GM21576 (cell line): ENCODE data around the gene NTSR2.

ENCODE experiments used
- ATAC-seq: cut with Tn5 transposase; IDR thresholded peaks from one replicate; pipeline ENCODE4 v1.9.1; 2021; ENCODE audit warnings: mild to moderate bottlenecking, moderate library complexity; ENCODE audit not compliant: unreplicated experiment

Gene NTSR2

DNA sequence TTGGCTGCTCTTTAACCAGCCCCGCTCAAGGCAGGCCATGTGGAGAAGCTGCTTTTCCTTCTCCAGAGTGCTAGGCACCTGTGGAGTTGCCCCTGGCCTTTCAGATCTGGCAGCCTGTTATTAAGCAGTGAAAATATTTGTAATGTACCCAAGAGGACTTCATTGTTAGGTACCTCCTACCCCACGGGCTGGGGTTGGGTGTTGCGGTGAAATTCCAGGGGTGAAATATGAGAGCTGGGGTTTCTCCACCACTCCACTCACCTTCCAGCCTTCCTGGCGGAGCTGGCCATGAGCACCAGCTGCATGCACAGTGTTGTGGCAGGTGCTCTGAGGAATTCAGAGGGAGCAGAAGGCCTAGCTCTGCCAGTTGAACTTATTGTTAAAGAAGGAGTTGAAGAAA, 39.1 kb downstream of the NTSR2 start:
- ATAC-seq: no peak

DNA sequence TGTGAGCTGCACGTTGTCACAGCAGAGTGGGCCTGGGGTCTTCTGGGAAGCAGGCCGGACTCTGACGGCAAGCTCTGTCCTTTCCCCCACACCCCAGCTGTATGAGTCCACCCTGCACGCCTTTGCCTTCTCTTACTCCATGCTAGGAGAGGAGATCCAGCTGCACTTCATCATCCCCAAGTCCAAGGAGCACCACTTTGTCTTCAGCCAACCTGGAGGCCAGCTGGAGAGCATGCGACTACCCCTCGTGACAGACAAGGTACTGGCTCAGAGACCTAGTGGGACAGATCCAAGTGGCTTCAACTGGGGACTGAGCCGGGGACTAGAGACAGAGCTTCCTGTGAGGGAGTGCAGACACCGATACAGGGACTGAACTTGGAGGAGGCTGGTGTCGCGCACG, 40.1 kb downstream of the NTSR2 start:
- no peak for ATAC-seq

DNA sequence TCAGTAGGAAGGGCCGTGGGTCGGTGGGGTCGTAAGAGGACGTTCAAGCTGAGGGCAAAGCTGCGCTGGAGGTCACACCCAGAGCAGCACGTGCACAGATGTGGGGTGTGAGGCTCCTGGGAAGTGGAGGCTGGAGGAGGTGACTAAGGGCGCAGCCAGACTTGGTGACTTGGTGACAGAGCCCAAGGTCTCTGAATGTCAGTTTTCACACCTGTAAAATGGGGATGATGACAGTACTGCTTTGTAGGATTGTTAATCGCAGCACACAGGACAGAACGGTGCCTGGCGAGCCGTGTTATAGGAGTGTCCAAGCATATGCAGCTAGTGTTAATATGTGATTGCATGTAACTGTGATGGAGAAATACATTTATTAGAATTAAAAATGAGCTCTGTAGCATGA, 40.8 kb downstream of the NTSR2 start:
- no peak for ATAC-seq

DNA sequence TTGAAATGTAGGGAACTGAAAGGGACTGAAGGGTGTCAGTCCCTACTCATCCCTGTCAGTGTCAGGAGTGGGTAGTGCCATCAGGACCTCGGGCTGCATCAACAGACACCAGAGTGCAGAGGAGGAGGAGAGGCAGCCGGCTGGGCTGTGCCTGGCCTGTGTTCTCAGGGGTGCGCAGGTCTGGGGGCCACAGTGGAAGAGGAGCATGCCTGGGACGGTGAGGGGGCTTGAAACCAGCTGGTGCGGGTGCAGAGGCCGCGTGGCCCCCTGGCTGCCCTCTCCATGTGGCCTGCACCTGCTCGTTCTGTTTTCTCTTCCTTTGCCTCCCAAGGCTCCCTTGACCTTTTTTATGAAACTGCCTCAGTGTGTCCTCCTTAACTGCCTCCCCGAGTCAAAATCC, 41.3 kb downstream of the NTSR2 start:
- no peak for ATAC-seq

DNA sequence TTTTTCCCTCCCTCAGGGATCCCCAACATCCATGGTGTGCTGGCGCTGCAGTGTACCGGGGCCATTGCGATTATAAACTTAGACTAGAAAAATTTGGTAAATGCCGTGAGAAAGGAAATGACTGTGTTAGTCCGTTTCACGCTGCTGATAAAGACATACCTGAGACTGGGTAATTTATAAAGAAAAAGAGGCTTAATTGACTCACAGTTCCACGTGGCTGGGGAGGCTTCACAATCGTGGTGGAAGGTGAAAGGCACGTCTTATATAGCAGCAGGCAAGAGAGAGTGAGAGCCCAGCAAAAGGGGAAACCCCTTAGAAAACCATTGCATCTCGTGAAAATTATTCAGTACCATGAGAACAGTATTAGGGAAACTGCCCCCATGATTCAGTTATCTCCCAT, 44.3 kb downstream of the NTSR2 start:
- no peak for ATAC-seq

DNA sequence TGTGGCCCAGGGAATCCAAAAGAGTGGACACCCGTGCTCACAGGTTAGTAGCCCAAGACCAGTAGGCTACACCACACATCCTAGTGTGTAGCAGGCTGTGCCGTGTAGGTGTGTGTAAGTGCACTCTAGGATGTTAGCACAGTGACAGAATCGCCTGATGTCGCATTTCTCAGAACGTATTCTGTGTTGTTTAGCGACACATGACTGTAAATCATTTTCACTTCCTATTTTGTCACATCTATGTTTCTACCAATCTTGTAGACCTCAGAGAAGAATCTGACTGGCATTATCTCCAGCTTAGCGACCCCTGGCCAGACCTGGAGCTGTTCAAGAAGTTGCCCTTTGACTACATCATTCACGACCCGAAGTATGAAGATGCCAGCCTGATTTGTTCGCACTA, 45.1 kb downstream of the NTSR2 start:
- no peak for ATAC-seq

DNA sequence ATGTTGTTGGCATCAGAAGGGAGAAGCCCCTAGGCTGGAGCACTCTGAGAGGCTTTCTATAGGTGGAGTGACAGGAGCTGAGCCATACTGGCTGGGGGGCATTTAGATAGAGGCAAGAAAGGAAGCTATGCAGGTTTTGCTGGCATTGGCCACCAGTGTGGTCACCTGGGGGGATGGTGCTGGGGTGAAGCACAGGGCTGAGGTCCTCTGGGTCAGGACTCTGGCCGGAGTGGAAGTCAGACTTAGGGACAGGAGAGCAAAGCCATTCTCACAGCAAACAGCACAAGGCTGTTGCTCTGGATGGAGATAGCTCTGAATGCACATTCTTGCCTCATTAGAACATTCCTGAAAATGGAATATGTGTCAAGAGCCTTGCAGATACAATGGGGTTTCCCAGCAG, 47.4 kb downstream of the NTSR2 start:
- no peak for ATAC-seq

DNA sequence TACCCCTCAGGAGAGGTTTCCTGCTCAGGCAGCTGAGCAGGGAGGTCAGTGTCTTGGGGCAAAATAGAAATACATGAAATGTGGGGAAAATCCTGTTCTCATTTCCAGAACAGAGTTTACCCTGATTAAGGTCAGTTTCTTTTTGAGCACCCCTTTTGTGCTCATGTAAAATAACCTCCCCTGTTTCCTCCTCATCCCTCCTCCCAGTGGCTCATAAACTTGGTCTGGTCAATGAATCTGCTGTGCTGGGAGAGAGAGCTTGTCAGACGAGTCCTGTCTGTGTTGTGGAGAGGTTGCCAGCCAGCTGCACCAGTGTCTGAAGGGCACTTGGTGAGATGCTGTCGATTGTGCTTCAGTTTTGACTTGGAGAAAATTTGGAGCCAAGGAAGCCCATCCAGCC, 48.6 kb downstream of the NTSR2 start:
- ATAC-seq: no peak

DNA sequence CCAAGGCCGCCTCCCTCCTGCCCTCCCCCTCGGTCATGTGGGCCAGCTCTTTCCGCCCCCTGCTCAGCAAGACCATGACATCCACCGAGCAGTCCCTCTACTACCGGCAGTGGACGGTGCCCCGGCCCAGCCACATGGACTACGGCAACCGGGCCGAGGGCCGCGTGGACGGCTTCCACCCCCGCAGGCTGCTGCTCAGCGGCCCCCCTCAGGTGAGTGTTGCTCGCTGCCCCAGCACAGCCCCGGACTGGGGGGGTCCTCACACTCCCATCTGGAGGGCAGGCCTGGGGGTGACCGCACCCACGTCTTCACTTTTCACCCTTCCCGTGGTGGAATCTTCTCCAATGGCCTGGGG, 51.3 kb downstream of the NTSR2 start:
- no peak for ATAC-seq

DNA sequence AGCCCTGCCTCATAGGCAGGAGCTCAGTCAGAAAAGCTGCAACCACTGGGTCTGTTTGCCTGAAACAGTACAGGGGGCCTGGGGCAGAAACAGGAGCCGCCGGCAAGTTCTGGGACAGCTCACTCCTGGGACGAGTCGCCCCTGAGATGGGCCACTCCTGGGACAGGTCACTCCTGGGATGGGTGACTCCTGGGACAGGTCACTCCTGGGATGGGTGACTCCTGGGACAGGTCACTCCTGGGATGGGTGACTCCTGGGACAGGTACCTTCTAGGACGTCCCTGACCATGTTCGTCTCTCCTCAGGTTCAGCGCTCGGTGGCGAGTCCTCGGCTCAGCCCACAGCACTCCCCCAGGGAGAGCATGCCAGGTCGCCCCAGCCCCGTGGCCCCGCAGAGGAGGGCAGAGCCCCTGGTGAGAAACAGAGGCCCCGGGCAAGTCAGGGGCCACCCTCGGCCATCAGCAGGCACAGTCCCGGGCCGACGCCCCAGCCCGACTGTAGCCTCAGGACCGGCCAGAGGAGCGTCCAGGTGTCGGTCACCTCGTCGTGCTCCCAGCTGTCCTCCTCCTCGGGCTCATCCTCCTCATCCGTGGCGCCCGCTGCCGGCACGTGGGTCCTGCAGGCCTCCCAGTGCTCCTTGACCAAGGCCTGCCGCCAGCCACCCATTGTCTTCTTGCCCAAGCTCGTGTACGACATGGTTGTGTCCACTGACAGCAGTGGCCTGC, 51.8 kb downstream of the NTSR2 start:
- ATAC-seq: no peak

DNA sequence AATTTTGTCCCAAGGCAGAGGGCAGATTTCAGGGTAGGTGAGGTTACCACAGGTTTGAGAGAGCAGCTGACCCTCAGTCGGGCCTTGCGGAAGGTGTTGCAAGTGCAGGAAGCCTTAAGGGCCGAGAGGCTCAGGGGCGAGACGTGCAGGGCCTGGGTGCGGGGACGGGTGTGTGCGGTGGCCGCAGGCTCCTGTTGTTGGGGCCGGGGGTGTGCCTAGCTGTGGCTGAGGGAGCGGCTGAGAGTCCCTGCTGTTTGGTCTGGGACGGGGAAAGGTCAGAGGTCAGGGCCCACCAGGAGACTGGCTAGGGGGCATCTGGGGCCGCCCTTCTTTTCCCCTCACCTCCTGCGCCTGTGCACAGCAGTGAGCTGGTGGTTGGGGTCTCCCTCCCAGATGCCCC, 52.5 kb downstream of the NTSR2 start:
- no peak for ATAC-seq

DNA sequence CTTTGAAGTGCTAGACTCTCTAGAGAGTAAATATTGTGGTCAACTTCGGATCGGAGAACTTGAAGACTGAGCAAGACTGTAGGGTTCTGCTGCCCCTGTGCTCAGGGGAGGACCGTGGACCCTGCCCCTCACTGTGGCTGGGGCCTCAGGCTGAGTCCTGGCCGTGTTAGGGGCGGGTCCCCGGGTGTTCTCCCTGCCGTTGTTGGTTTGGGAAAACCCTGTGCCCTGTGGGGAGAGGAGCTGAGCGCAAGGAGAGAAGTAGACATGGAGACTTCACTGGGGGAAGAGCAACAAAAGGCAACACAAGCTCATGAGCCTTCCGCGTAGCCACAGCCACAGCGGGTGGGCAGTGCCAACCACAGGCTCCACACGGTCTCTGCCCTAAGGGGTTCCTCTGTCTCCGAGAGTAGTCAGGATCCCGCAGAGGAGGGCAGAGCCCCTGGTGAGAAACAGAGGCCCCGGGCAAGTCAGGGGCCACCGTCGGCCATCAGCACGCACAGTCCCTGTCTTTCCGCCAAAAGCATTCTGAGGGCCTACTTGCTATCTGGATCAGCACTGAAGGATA, 53.1 kb downstream of the NTSR2 start:
- no peak for ATAC-seq

DNA sequence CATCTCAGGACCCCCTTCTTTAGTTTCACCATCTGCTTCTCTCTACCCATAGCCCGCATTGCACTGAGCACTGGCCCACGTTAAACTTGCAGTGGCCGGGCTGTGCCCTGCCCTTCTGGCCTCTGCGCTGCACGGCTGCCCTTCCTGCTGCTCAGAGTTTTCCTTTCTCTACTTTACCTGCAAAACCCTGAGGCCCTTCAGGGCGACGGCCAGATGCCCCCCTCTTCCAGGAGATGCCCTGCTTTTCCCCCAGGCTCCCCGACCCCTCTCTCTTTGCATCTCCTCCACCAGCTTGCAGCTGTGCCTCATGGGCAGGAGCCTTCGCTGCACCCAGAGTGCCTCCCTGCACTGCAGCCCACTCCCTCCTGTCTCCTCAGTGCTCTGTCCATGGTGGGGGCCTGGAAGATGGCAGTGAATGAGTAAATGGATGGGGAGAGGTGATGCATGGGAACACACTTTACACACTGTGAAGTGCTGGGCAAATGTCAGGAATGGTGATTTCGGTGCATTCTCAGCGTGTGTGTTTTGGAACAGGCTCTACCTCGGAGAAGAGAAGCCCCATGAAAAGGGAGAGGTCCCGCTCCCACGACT, 53.8 kb downstream of the NTSR2 start:
- no peak for ATAC-seq

DNA sequence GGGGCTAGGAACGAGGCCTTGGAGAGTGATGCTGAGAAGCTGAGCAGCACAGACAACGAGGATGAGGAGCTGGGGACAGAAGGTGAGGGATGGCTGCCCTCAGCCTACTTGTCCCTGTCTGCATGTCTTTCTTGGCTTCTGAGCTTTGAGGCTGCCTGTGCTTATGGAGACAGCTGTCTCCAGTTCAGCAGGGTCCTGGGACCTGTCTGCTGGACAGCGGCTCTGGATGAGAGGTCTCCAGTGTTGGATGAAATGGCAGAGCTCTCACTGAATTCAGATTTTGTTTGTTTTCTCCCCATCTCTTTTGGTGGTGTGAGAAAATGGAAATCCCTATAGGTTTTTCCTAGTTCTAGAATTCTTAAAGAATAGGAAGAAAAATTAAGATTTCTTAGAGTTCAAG, 54.8 kb downstream of the NTSR2 start:
- no peak for ATAC-seq

DNA sequence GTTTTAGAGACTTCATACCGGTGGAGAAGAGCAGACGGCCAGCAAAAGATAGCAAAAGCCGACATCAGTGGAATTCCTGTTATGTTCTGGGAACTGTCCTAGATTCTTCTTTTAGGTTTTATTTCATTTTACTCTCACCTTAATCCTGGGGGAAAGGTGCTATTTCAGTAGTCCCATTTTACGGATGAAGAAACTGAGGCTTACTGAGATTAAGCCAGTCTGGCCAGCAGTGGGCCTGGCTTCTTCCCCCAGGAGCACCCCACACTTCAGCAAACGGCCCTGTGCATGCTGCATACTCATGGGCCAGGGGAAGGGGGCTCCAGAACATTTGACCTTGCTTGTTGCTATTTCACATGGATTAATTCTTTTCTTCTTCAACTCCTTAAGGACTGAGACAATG, 56.7 kb downstream of the NTSR2 start:
- ATAC-seq: no peak

DNA sequence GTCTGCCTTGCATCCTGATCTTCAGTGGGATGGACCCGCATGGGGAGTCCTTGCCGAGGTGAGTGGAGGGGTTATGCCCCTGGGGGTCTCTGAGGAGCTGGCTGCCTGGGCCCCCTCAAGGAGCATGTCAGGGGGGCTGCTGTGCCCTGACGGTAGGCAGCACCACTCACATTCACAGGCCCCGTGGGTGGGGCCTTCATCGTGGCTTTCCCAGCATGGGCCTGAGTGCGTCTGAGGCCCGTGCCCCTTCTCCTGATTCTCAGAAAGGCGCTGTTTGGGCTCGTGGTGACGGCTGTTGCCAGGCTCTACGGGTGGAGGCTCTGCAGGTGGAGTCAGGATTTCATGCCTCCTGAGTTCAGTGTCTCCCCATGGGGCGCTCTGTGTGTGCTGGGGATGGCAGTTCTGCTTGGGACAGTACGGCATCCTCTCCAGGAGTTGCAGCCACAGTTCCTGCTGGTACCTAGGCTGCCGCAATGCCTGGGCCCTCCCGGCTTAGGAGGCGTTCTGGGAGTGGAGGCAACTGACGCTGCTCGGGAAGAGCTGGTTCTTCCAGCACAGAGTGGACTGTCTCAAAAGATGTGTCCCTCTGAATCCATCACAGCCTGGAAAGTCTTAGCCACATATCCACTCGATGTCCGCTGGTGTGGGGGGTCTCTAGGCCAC, 57.3 kb downstream of the NTSR2 start:
- no peak for ATAC-seq

DNA sequence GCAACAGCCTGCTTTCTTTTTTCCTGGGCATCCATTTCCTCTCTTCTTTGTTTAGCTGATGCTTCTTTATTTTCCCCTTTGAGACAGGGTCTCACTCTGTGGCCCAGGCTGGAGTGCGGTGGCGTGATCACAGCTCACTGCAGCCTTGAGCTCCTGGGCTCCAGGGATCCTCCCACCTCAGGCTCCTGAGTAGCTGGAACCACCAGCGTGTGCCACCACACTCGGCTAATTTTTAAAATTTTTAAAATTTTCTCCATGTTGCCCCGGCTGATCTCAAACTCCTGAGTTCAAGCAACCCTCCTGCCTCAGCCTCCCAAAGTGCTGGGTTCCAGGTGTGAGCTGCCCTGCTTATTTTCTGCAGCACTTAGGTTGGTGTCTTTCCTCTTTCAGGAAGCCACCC, 58.7 kb downstream of the NTSR2 start:
- no peak for ATAC-seq

DNA sequence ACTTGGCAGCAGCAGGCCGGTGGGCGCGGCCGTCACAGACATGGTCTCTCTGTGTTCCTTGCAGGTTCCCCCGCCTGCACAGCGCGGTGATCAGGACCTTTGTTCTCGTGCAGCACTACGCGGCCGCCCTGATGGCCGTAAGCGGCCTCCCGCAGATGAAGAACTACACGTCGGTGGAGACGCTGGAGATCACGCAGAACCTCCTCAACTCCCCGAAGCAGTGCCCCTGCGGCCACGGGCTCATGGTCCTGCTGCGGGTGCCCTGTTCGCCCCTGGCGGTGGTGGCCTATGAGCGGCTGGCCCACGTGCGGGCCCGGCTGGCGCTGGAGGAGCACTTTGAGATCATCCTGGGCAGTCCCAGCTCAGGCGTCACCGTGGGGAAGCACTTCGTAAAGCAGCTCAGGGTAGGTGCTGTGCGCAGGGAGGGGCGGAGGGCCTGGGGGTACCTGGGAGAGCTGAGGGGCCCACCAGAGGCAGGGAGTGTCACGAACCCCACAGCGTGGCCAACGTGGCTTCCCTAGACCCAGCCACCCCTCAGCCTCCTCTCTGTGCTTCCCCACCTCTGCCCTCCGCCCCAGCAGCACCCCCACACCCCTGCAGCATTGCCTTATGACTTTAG, 59.3 kb downstream of the NTSR2 start:
- ATAC-seq: no peak
